Liver (tissue), 10 donors: ENCODE measurements around the gene PIRT. TPM values are rescaled to one million over a fixed set of nuclear protein-coding genes. Genes with fewer than 3 reads are reported as not detected.

Experiments used
- DNase-seq: peaks from one replicate; pipeline ENCODE4 v3.0.0-alpha.2; 2017; ENCODE audit warnings: low spot score
- H3K27ac ChIP-seq, 2 donors: one replicate each; pipeline ENCODE4 v1.7.0; 2013; ENCODE audit warnings: inconsistent platforms in 2 of 2, low read length in 2 of 2, control low read depth in 1 of 2, low read depth in 1 of 2, mild to moderate bottlenecking in 1 of 2
- H3K27me3 ChIP-seq, 4 donors: one replicate each; pipeline versions ENCODE4 v1.6.1 to v1.7.0; 2013; ENCODE audit warnings: low read length in 3 of 4, inconsistent platforms in 1 of 4, mild to moderate bottlenecking in 1 of 4, moderate library complexity in 1 of 4; ENCODE audit not compliant: control insufficient read depth in 4 of 4, insufficient read depth in 4 of 4
- H3K36me3 ChIP-seq, 4 donors: one replicate each; pipeline versions ENCODE4 v1.6.1 to v1.7.0; 2013; ENCODE audit warnings: low read length in 3 of 4, mild to moderate bottlenecking in 3 of 4, low read depth in 1 of 4, moderate library complexity in 1 of 4; ENCODE audit not compliant: control insufficient read depth in 4 of 4, insufficient read depth in 3 of 4
- H3K4me1 ChIP-seq, 4 donors: one replicate each; pipeline versions ENCODE4 v1.6.1 to v1.7.0; 2013; ENCODE audit warnings: low read length in 3 of 4, mild to moderate bottlenecking in 3 of 4, moderate library complexity in 1 of 4; ENCODE audit not compliant: control insufficient read depth in 4 of 4, insufficient read depth in 4 of 4
- H3K4me3 ChIP-seq, 3 donors: one replicate each; pipeline versions ENCODE4 v1.6.1 to v1.7.0; 2013; ENCODE audit warnings: low read length in 3 of 3, control low read depth in 1 of 3, low read depth in 1 of 3, mild to moderate bottlenecking in 1 of 3
- H3K9ac ChIP-seq, 2 donors: one replicate each; pipeline ENCODE4 v1.7.0; 2013; ENCODE audit warnings: low read length in 2 of 2, mild to moderate bottlenecking in 2 of 2, moderate library complexity in 2 of 2, control low read depth in 1 of 2, low read depth in 1 of 2
- H3K9me3 ChIP-seq, 4 donors: one replicate each; pipeline versions ENCODE4 v1.6.1 to v1.7.0; 2013; ENCODE audit warnings: low read length in 3 of 4; ENCODE audit not compliant: control insufficient read depth in 4 of 4
- EGR1 ChIP-seq, 2 donors: IDR thresholded peaks; 2 replicates each; pipeline ENCODE4 v1.6.1; 2016 to 2018; ENCODE audit warnings: antibody characterized with exemption in 2 of 2, low read depth in 2 of 2
- JUND ChIP-seq, 2 donors: IDR thresholded peaks; 2 replicates each; pipeline ENCODE4 v1.6.1; 2016; ENCODE audit warnings: antibody characterized with exemption in 2 of 2
- NR2F2 ChIP-seq: IDR thresholded peaks from 2 replicates; pipeline ENCODE4 v1.6.1; 2016; ENCODE audit warnings: antibody characterized with exemption
- RAD21 ChIP-seq, 2 donors: IDR thresholded peaks; 2 replicates each; pipeline ENCODE4 v1.6.1; 2016; ENCODE audit warnings: antibody characterized with exemption in 2 of 2, mild to moderate bottlenecking in 2 of 2
- RXRA ChIP-seq, 2 donors: IDR thresholded peaks; 2 replicates each; pipeline ENCODE4 v1.6.1; 2017 to 2018; ENCODE audit warnings: antibody characterized with exemption in 2 of 2, mild to moderate bottlenecking in 1 of 2
- SP1 ChIP-seq: IDR thresholded peaks from 2 replicates; pipeline ENCODE4 v1.6.1; 2018; ENCODE audit warnings: antibody characterized with exemption, mild to moderate bottlenecking
- TAF1 ChIP-seq: conservative IDR thresholded peaks from 2 replicates; pipeline ENCODE4 v1.6.1; 2016; ENCODE audit warnings: antibody characterized with exemption, mild to moderate bottlenecking
- WGBS: extraction: QIAGEN DNeasy Blood & Tissue Kit; methylation state at CpG from one replicate; pipeline ENCODE4 v1.1.7; 2013; 5-methylcytosine and 5-hydroxymethylcytosine counted together
- polyA plus RNA-seq, 2 donors: library from polyadenylated mRNA; stranded (reverse) in 1 of 2; unstranded in 1 of 2; fragments of 200-250 nt in 1 of 2; fragments of >200 nt in 1 of 2; fragmentation: Nextera tagmentation in 1 of 2; extraction: Ambion mirVana in 1 of 2; gene quantifications; one replicate each; pipeline versions ENCODE4 v1.2.1 to v1.2.3, GENCODE V29; 2013 to 2015
- small RNA-seq: library from RNA; depleted of rRNA; stranded (forward); fragments of <200 nt; gene quantifications from one replicate; pipeline ENCODE3, GENCODE V24; 2014
- total RNA-seq, 2 donors: library from RNA; depleted of rRNA; stranded (reverse); fragments of >200 nt; gene quantifications; one replicate each; pipeline ENCODE4 v1.2.3, GENCODE V29; 2014
- TF ChIP-seq, protein P1 (sequence below): IDR thresholded peaks from 2 replicates; pipeline ENCODE4 v1.6.1; 2016; ENCODE audit warnings: antibody characterized with exemption
- TF ChIP-seq, protein P2 (sequence below): IDR thresholded peaks from 2 replicates; pipeline ENCODE4 v1.6.1; 2016; ENCODE audit warnings: antibody characterized with exemption, mild to moderate bottlenecking
- donor health status: healthy.
- donor health status: healthy.
- donor health status: healthy.
- donor health status: healthy.
- donor health status: healthy.

Gene PIRT
- total and polyA plus RNA-seq, 4 donors: 0.18 TPM; not detected in 3

DNA sequence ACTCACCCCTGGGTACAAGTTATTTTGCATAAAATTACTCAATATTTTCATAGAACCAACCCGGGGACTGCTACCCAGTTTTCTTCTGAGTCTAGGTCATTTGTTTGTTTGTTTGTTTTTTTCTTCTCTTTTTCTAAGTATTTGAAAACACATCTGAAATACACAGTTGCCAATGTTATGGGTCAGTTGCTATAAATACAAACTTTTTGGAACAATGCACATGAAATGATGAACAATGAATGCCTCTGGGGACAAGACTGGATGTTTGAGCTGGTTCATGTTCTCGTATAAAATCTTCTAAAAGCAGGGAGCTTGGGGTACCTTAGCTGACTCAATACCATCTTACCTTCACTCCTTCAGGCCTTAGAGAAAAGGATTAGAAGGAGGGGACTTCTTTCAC, 64.5 kb downstream of the PIRT start:
- no peak overlapping the region for H3K27ac ChIP-seq
- no peaks in the 10 kb centered on the region for H3K27me3 ChIP-seq
- 93% methylated on average over 2 of the region's 2 CpGs for WGBS
- no peaks in the 10 kb centered on the region for H3K4me1 ChIP-seq
- no peak overlapping the region for H3K4me3 ChIP-seq
- H3K9me3 ChIP-seq: peaks cover 0 to 3% (median 0%) of the 10 kb centered on the region in 4 donors
- TF ChIP-seq RXRA (IDR thresholded peaks at IDR 0.05) (no peak), SP1 (no peak), EGR1 (IDR thresholded peaks at IDR 0.05; ENCODE audit: low read depth in 2 of 2) (no peak), JUND (IDR thresholded peaks at IDR 0.05) (no peak), RAD21 (IDR thresholded peaks at IDR 0.05) (no peak), NR2F2 (no peak), TAF1 (no peak)
- TF ChIP-seq, protein P1, sequence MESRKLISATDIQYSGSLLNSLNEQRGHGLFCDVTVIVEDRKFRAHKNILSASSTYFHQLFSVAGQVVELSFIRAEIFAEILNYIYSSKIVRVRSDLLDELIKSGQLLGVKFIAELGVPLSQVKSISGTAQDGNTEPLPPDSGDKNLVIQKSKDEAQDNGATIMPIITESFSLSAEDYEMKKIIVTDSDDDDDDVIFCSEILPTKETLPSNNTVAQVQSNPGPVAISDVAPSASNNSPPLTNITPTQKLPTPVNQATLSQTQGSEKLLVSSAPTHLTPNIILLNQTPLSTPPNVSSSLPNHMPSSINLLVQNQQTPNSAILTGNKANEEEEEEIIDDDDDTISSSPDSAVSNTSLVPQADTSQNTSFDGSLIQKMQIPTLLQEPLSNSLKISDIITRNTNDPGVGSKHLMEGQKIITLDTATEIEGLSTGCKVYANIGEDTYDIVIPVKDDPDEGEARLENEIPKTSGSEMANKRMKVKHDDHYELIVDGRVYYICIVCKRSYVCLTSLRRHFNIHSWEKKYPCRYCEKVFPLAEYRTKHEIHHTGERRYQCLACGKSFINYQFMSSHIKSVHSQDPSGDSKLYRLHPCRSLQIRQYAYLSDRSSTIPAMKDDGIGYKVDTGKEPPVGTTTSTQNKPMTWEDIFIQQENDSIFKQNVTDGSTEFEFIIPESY: no peak
- TF ChIP-seq, protein P2, sequence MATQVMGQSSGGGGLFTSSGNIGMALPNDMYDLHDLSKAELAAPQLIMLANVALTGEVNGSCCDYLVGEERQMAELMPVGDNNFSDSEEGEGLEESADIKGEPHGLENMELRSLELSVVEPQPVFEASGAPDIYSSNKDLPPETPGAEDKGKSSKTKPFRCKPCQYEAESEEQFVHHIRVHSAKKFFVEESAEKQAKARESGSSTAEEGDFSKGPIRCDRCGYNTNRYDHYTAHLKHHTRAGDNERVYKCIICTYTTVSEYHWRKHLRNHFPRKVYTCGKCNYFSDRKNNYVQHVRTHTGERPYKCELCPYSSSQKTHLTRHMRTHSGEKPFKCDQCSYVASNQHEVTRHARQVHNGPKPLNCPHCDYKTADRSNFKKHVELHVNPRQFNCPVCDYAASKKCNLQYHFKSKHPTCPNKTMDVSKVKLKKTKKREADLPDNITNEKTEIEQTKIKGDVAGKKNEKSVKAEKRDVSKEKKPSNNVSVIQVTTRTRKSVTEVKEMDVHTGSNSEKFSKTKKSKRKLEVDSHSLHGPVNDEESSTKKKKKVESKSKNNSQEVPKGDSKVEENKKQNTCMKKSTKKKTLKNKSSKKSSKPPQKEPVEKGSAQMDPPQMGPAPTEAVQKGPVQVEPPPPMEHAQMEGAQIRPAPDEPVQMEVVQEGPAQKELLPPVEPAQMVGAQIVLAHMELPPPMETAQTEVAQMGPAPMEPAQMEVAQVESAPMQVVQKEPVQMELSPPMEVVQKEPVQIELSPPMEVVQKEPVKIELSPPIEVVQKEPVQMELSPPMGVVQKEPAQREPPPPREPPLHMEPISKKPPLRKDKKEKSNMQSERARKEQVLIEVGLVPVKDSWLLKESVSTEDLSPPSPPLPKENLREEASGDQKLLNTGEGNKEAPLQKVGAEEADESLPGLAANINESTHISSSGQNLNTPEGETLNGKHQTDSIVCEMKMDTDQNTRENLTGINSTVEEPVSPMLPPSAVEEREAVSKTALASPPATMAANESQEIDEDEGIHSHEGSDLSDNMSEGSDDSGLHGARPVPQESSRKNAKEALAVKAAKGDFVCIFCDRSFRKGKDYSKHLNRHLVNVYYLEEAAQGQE: no peak
- peaks cover 0 to 10% (median 4%) of the 10 kb centered on the region in 4 donors for H3K36me3 ChIP-seq
- DNase-seq: no peak
- no peak overlapping the region for H3K9ac ChIP-seq

Small RNA genes lying within 50 kb of the gene (small RNA-seq; reads per million reads assigned to genes)
- not detected for gene AC015908.2
- not detected for gene RNU6-1065P
- gene TMEM238L: not detected

Other genes starting within 250 kb of the PIRT start
- gene MYH3, start 180.8 kb downstream of the PIRT start, total RNA-seq: 1 to 10 TPM in 1 of 2 donors, under 1 TPM in 1; 0.65 to 2.0 TPM
- 1 to 10 TPM in 1 of 2 donors, under 1 TPM in 1; 0.43 to 1.3 TPM for gene MYH3, start 180.8 kb downstream of the PIRT start, polyA plus RNA-seq
- gene SCO1, start 140.6 kb downstream of the PIRT start, total RNA-seq: 10 to 100 TPM; 19.7 to 26.0 TPM
- 10 to 100 TPM; 18.0 to 33.2 TPM for gene SCO1, start 140.6 kb downstream of the PIRT start, polyA plus RNA-seq
- gene ADPRM, start 140.5 kb downstream of the PIRT start, total RNA-seq: 1 to 10 TPM; 5.5 to 7.9 TPM
- 10 to 100 TPM in 1 of 2 donors, 1 to 10 TPM in 1; 3.7 to 10.8 TPM for gene ADPRM, start 140.5 kb downstream of the PIRT start, polyA plus RNA-seq
- gene TMEM220, start 108.1 kb downstream of the PIRT start, total RNA-seq: 10 to 100 TPM; 19.6 to 27.5 TPM
- gene TMEM220, start 108.1 kb downstream of the PIRT start, polyA plus RNA-seq: 100 to 1,000 TPM in 1 of 2 donors, 10 to 100 TPM in 1; 30.0 to 126 TPM
- gene TMEM238L, start 34.0 kb downstream of the PIRT start, total RNA-seq: 1 to 10 TPM in 1 of 2 donors, not detected in 1; 4.2 TPM
- gene TMEM238L, start 34.0 kb downstream of the PIRT start, polyA plus RNA-seq: 1 to 10 TPM in 1 of 2 donors, under 1 TPM in 1; 0.85 to 1.2 TPM